Adrenal gland (tissue), 5 donors: ENCODE measurements around the gene F5.

Experiments
- POLR2A ChIP-seq, 2 donors: fragments of 450-650 bp; IDR thresholded peaks; one replicate each; pipeline ENCODE4 v1.6.1; 2017; ENCODE audit warnings: antibody characterized with exemption in 2 of 2, mild to moderate bottlenecking in 2 of 2, moderate library complexity in 1 of 2
- TF ChIP-seq, protein P1 (sequence below), 6 experiments: fragments of 450-650 bp in 4 of 6; fragments of 200-600 bp in 2 of 6; sonication (generic) in 1 of 6; IDR thresholded peaks; 1 replicate in 5 of 6; 2 replicates in 1 of 6; pipeline versions ENCODE4 v1.5.1 to v1.8.0; 2016 to 2021; ENCODE audit warnings: antibody characterized with exemption in 6 of 6, mild to moderate bottlenecking in 2 of 6, moderate library complexity in 1 of 6
- donor health status: DM: no; HTN: no; CAD: no.

DNA sequence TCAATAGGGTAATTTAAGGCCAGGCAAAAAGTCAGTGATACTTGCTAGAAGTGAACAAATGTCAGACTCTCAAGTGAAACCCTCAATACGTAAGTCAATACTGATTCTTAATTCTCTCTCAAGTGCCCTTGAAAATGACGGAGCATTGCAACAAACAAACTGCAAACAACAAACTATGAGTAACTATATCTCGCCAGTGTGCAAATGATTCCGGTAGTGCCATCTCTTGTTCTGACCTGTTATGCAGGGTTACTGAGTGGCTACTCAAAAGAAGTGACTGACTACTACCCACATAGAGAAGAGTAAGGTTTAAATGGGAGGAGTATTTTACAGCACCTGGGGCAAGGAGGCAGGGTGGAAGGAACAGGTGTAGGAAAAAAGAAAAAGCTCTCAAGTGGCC is 102.2 kb downstream of the F5 start:
- TF ChIP-seq, protein P1, sequence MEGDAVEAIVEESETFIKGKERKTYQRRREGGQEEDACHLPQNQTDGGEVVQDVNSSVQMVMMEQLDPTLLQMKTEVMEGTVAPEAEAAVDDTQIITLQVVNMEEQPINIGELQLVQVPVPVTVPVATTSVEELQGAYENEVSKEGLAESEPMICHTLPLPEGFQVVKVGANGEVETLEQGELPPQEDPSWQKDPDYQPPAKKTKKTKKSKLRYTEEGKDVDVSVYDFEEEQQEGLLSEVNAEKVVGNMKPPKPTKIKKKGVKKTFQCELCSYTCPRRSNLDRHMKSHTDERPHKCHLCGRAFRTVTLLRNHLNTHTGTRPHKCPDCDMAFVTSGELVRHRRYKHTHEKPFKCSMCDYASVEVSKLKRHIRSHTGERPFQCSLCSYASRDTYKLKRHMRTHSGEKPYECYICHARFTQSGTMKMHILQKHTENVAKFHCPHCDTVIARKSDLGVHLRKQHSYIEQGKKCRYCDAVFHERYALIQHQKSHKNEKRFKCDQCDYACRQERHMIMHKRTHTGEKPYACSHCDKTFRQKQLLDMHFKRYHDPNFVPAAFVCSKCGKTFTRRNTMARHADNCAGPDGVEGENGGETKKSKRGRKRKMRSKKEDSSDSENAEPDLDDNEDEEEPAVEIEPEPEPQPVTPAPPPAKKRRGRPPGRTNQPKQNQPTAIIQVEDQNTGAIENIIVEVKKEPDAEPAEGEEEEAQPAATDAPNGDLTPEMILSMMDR (IDR thresholded peaks at IDR 0.05): no peak
- TF ChIP-seq POLR2A (IDR thresholded peaks at IDR 0.05): no peak
